Smooth muscle cell (in vitro differentiated cells): Measurements from ENCODE around the gene C1R. TPM values are rescaled to one million over a fixed set of nuclear protein-coding genes. Genes with fewer than 3 reads are reported as not detected.

Source experiments
- DNase-seq: peaks from one replicate; lab custom pipeline; 2025; ENCODE audit not compliant: unreplicated experiment; lab: John Stamatoyannopoulos, UW
- H2AFZ ChIP-seq: fragments of 200-600 bp; sonication (generic); 2 replicates; pipeline ENCODE4 v1.6.0; 2016; ENCODE audit warnings: antibody characterized with exemption, low read depth, mild to moderate bottlenecking
- H3F3A ChIP-seq: fragments of 200-600 bp; sonication (generic); 2 replicates; pipeline ENCODE4 v1.6.0; 2017; ENCODE audit warnings: antibody characterized with exemption, low read depth
- H3K27ac ChIP-seq: fragments of 200-600 bp; sonication (generic); 2 replicates; pipeline ENCODE4 v1.5.1; 2016; ENCODE audit warnings: low read depth, mild to moderate bottlenecking
- H3K27me3 ChIP-seq: fragments of 200-600 bp; sonication (generic); 2 replicates; pipeline ENCODE4 v1.6.1; 2016; ENCODE audit warnings: low read depth, mild to moderate bottlenecking
- H3K36me3 ChIP-seq: fragments of 200-600 bp; sonication (generic); 2 replicates; pipeline ENCODE4 v1.5.1; 2016; ENCODE audit warnings: low read depth
- H3K4me1 ChIP-seq: fragments of 200-600 bp; sonication (generic); 2 replicates; pipeline ENCODE4 v1.5.1; 2016; ENCODE audit warnings: low read depth
- H3K4me2 ChIP-seq: fragments of 200-600 bp; sonication (generic); 2 replicates; pipeline ENCODE4 v1.6.0; 2016; ENCODE audit warnings: mild to moderate bottlenecking
- H3K4me3 ChIP-seq: fragments of 200-600 bp; sonication (generic); 2 replicates; pipeline ENCODE4 v1.5.1; 2016; ENCODE audit warnings: mild to moderate bottlenecking
- H3K79me2 ChIP-seq: fragments of 200-600 bp; sonication (generic); 2 replicates; pipeline ENCODE4 v1.6.0; 2016; ENCODE audit warnings: low read depth, mild to moderate bottlenecking
- H3K9ac ChIP-seq: fragments of 200-600 bp; sonication (generic); 2 replicates; pipeline ENCODE4 v1.6.0; 2016; ENCODE audit warnings: low read depth
- H3K9me3 ChIP-seq: fragments of 200-600 bp; sonication (generic); replicated peaks from 2 replicates; pipeline ENCODE4 v1.5.1; 2016; ENCODE audit warnings: low read depth
- H4K20me1 ChIP-seq: fragments of 200-600 bp; sonication (generic); 2 replicates; pipeline ENCODE4 v1.6.0; 2016; ENCODE audit warnings: low read depth
- CTCF ChIP-seq: fragments of 200-600 bp; sonication (generic); IDR thresholded peaks from 2 replicates; pipeline ENCODE4 v1.5.1; 2017; ENCODE audit warnings: borderline replicate concordance, mild to moderate bottlenecking, antibody characterized with exemption; ENCODE audit not compliant: insufficient read depth, poor library complexity, severe bottlenecking
- WGBS: methylation state at CpG from one replicate; pipeline ENCODE4 v1.1.7; 2016; ENCODE audit warnings: low lambda C conversion rate; 5-methylcytosine and 5-hydroxymethylcytosine counted together
- polyA plus RNA-seq: library from polyadenylated mRNA; unstranded; fragments of >200 nt; fragmentation: Nextera tagmentation; extraction: Ambion mirVana; gene quantifications from 2 replicates; pipeline ENCODE4 v1.2.1, GENCODE V29; 2016
- total RNA-seq: library from RNA; depleted of rRNA; stranded (reverse); fragments of >200 nt; gene quantifications from 2 replicates; pipeline ENCODE4 v1.2.3, GENCODE V29; 2014

C1R gene
- total and polyA plus RNA-seq, 2 experiments from 2014 or later: 51.2 to 83.8 TPM

GRCh38 chr12:7081037-7081436, 11.2 kb downstream of the C1R start:
- Histone ChIP-seq H3K27me3 (no peaks in the 10 kb centered on the region), H3K27ac (no peak overlapping the region), H2AFZ (no peak overlapping the region), H3K9me3 (no peaks in the 10 kb centered on the region), H3K4me1 (no peaks in the 10 kb centered on the region), H3K4me3 (no peak overlapping the region), H4K20me1 (no peaks in the 10 kb centered on the region), H3F3A (peaks cover 3% of the 10 kb centered on the region), H3K9ac (no peak overlapping the region), H3K4me2 (no peak overlapping the region), H3K79me2 (no peaks in the 10 kb centered on the region), H3K36me3 (no peaks in the 10 kb centered on the region)
- no peak for TF ChIP-seq CTCF
- no peak for DNase-seq
- WGBS: 94% methylated on average over 14 of the region's 14 CpGs

- Histone ChIP-seq H3K4me1 (no peaks in the 10 kb centered on the region), H3F3A (peaks cover 3% of the 10 kb centered on the region), H3K79me2 (no peaks in the 10 kb centered on the region), H3K9me3 (no peaks in the 10 kb centered on the region), H2AFZ (no peak overlapping the region), H3K4me3 (no peak overlapping the region), H3K4me2 (peak overlapping the region; percentile 70), H3K27me3 (no peaks in the 10 kb centered on the region), H3K36me3 (no peaks in the 10 kb centered on the region), H3K27ac (peak overlapping the region; percentile 93), H4K20me1 (no peaks in the 10 kb centered on the region), H3K9ac (peak overlapping the region; percentile 56)
- no peak for TF ChIP-seq CTCF
- no peak for DNase-seq
These were observed 12.5 kb downstream of the C1R start for GRCh38 chr12:7079826-7080125.

- H3K9ac ChIP-seq: no peak overlapping the region
- H3K9me3 ChIP-seq: no peaks in the 10 kb centered on the region
- no peak overlapping the region for H3K27ac ChIP-seq
- DNase-seq: no peak
- H3F3A ChIP-seq: peaks cover 3% of the 10 kb centered on the region
- TF ChIP-seq CTCF: no peak
- no peak overlapping the region for H3K4me2 ChIP-seq
- H3K27me3 ChIP-seq: no peaks in the 10 kb centered on the region
- no peaks in the 10 kb centered on the region for H3K4me1 ChIP-seq
- no peaks in the 10 kb centered on the region for H3K36me3 ChIP-seq
- no peak overlapping the region for H3K4me3 ChIP-seq
- no peaks in the 10 kb centered on the region for H4K20me1 ChIP-seq
- WGBS: 92% methylated on average over 4 of the region's 4 CpGs
- H2AFZ ChIP-seq: no peak overlapping the region
- H3K79me2 ChIP-seq: no peaks in the 10 kb centered on the region
These were observed 14.1 kb downstream of the C1R start for GRCh38 chr12:7078163-7078562.

GRCh38 chr12:7076493-7076892, 15.8 kb downstream of the C1R start:
- Histone ChIP-seq H3K27me3 (no peaks in the 10 kb centered on the region), H3K4me2 (peak overlapping the region; percentile 28), H3K9ac (no peak overlapping the region), H3K27ac (no peak overlapping the region), H2AFZ (no peak overlapping the region), H3K4me3 (no peak overlapping the region), H3K79me2 (no peaks in the 10 kb centered on the region), H3K9me3 (no peaks in the 10 kb centered on the region), H3K36me3 (no peaks in the 10 kb centered on the region), H3F3A (peaks cover 3% of the 10 kb centered on the region), H3K4me1 (no peaks in the 10 kb centered on the region), H4K20me1 (no peaks in the 10 kb centered on the region)
- no peak for DNase-seq
- no peak for TF ChIP-seq CTCF
- 97% methylated on average over 4 of the region's 4 CpGs for WGBS
